VCaP (cell line): Measurements from ENCODE around the gene CIB4.

Experiments
- H3K27ac ChIP-seq: fragments of 450-650 bp; 2 replicates; pipeline ENCODE4 v1.5.1; 2017
- TF ChIP-seq, protein P1 (sequence below): fragments of 450-650 bp; conservative IDR thresholded peaks from 2 replicates; pipeline ENCODE4 v1.5.1; 2017; ENCODE audit warnings: mild to moderate bottlenecking, moderate library complexity

Gene CIB4

DNA sequence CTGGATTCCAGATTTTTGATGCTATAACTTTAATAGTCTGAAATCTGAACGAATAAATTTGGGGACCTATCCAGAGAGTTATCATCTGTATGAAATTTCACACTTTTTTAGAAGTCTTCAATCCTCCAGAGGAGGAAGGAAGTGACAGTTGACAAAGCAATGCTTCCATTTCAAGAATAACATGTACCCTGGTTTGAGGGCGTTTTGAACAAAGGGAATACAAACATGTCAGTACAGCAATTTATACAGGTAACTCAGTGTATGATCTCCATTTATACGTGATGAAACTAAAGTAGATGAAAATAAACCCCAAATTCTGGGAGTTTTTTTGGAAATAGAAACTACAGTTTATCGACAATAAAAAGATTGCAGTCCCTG is 42.2 kb downstream of the CIB4 start:
- peak overlapping the region; percentile 40 for H3K27ac ChIP-seq
- TF ChIP-seq, protein P1, sequence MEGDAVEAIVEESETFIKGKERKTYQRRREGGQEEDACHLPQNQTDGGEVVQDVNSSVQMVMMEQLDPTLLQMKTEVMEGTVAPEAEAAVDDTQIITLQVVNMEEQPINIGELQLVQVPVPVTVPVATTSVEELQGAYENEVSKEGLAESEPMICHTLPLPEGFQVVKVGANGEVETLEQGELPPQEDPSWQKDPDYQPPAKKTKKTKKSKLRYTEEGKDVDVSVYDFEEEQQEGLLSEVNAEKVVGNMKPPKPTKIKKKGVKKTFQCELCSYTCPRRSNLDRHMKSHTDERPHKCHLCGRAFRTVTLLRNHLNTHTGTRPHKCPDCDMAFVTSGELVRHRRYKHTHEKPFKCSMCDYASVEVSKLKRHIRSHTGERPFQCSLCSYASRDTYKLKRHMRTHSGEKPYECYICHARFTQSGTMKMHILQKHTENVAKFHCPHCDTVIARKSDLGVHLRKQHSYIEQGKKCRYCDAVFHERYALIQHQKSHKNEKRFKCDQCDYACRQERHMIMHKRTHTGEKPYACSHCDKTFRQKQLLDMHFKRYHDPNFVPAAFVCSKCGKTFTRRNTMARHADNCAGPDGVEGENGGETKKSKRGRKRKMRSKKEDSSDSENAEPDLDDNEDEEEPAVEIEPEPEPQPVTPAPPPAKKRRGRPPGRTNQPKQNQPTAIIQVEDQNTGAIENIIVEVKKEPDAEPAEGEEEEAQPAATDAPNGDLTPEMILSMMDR, result no peak

DNA sequence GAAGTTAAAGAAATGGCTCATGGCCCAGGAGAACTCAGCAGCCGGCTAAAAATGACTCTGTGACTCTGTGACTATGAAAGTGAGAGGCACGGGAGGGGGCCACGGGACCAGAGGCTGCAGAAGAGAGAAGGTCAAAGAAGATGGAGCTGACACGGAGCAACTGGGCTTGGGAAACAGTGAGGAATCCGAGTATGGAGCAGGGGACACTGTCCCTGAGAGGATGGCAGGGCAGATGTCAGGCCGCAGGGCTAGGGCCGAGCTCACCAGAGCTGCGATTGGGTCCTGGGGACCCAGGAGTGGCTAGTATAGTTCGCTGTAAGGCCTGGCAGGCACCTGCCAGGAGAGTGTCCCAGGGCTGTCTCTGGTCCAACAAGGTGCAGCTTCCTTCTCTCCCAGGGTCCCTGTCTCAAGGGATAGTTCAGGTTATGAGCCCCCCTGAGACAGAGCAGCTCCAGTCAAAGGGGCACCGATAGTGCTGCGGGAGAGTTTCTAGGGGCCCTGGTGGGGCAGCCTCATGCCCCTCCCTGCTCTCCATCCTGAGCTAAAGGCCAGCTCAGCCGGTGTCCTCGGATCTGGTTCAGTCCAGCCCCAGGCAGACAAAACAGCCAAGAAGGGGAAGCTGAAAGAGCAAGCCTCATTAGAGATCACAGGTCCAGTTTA is 42.7 kb downstream of the CIB4 start:
- H3K27ac ChIP-seq, result peak overlapping the region; percentile 40
- TF ChIP-seq, protein P1, result no peak

DNA sequence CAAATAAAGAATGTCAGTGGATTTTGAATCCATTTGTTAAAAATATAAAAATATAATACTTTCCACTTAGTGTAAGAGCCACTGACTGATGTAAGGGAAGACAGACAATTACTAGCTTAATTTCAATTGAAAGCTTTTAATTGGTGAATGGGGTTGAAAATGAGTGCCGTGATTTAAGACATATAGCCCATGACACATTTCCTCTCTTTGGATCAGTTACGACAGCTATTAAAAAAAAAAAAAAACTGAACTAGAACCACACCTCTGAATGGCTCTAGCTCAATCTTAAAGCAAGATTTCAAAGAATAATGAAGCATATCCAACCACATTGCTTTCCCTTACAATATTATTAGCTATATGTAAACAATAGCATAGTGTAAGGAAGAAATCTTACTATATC is 44.0 kb downstream of the CIB4 start:
- TF ChIP-seq, protein P1, result no peak
- no peak overlapping the region for H3K27ac ChIP-seq

DNA sequence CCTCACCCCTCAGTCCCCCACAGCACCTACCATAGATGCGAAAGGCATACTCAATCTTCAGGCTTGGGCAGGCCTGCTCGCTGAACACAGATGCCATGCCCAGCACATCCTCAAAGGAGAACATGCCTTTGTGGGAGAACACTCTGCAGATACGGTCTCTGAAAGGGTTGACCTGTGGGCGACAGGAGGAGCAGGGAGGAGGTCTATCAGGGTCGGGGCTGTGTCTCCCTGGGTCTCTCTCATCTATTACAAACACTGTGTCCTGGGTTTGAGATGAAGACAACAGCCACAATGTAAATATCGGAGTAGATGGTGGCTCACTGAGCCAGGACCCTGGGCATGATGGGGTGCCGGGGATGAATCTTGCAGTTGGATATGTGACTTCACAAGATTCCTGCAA is 46.0 kb downstream of the CIB4 start:
- TF ChIP-seq, protein P1, result no peak
- H3K27ac ChIP-seq, result no peak overlapping the region

DNA sequence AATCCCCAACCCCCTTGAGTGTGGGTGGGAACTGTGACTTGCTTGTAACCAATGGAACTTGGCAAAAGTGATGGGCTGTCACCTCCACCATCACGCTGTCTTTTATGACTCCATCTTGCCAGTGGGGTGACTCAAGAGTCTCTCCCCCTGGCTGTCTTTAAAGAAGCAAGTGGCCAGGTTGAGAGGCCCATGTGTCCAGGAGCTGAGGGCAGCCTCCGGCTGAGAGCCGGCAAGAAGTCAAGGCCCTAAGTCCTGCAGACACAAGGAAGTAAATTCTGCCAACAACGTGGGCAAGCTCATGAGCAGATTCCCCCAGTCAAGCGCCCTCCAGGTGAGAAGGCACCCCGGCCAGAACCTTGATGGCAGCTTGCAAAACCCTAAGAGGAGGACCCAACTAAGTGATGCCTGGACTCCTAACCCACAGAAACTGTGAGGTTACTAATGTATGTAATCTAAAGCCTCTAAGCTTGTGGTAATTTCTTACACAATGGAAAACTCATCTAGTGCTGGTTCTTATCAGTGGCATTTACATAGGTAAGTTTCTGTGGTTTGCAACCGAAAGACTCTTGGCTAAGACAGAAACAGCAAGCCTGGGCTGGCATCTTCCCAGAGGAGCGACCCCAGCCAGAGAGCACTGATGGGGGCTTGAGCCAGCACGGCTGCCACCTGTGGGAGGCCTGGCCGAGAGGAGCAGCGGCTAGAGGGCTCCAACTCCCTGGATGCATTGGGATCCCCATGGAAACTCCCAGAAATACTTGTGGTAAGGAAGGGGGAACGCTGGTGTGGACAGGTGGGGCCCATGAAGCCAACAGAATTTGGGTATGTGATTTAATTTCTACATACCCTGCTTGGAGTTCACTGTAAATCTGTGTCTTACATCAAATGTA is 49.3 kb downstream of the CIB4 start:
- TF ChIP-seq, protein P1, result no peak
- no peak overlapping the region for H3K27ac ChIP-seq

DNA sequence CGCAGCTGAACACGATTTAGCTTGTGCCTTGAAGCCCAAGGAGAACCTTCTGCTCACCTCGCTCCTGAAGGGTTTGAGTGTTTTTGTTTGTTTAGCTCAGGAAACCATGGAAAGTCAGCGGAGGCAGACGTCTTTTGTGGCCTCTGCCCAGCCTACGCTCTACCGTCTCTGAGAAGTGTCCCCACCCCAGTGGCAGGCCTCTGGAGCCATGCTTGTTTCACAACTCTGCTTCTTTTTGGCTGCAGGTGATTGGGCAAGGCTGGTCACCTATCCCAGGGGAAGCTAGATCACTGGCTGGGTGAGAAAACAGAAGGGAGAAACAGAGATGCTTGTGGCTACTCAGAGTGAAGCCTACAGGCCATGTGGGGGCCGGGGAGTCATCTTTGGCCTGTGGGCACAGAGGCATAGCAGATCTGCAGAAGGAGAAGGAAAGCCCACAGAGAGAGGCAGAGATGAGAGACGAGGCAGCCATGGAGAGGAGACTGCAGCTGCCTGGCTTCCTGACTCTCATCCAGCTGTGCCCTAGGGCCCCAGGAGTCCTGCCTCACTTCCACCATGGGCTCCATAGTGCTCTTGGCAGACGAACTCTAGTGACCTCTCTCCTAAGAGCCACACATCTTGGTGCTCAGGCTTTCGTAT is 50.1 kb downstream of the CIB4 start:
- TF ChIP-seq, protein P1, result no peak
- H3K27ac ChIP-seq, result peak overlapping the region; percentile 28; the same call in 1 of the 2 replicates

DNA sequence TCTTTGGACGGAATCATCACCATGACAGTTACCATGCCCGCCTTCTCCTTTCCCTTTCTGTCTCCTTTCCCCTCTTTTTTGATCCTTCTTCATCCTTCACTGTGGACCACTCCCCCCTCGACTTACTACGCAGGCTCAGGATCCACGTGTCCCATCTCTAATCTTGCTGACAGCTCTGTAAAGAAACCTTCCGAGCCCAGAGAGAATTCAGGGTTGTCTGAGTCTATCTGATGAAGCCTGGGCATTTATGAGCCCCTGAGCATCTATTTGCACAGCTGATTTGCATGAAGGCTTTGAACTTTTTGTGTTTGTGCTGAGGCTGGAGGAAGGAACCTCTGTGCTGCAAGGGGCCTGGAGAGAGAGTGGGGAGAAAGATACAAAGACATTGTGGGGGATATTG is 50.7 kb downstream of the CIB4 start:
- TF ChIP-seq, protein P1, result no peak
- H3K27ac ChIP-seq, result peak overlapping the region; percentile 28; the same call in 1 of the 2 replicates
